Hematopoietic multipotent progenitor cell treated with erythropoietin and hydrocortisone succinate and interleukin-3 and kit ligand, for 8 days (in vitro differentiated cells): ENCODE measurements around the gene PIEZO2.
A peak's percentile ranks its signal among the peaks of the same experiment; 100 is the strongest.

ENCODE experiments used
- DNase-seq: peaks from one replicate; pipeline ENCODE4 v3.0.0-alpha.2; 2015

Gene PIEZO2

DNA sequence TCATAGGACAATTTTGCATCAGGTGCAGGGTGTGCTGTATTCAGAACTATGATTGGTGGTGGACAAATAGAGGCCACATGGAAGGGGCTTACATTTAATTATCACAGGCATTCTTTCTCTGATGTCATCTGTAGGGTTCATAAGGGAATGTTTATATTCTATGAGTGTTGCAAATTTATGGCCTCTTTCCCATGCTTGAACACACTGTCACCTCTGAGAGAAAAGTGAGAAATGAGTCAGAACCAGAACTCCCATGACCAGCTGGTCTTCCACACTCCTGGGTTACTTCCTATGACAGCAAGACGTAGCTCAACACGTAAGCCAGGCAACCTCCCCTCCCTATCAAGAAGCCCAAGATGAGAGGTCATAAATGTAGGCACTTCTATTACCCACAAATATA is 310.8 kb downstream of the PIEZO2 start:
- no peak for DNase-seq

DNA sequence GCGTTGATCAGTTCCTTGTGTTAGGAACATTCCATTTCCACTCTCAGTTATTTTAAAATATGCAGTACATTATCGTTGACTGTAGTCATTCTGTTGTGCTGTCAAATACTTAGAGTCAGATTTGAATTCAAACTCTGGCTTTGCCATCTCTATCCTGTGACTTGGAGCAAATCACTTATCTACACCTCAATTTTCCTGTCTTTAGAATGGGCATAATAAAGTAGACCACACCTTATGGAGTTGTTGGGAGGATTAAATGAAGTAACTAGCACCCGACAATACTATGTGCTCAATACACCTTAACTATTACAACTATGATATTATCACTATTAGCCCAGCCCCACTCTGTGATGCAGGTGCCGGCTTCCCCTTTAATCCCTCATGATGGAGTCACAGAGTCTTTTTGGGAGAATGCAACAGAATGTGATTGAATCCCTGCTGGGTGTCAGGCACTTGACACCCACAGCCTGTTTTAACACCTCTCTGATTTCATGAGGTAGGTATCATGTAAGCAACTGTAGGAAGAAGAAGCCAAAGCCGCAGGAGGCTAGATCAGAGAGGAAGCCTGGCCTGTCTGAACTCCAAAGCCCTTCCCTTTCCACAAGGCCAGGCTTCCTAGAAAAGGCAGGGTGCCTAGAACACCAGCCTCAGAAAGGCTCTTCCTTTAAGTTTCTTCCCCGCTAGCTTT is 315.1 kb downstream of the PIEZO2 start:
- no peak for DNase-seq

GRCh38 chr18:10833656-10834055 is 315.7 kb downstream of the PIEZO2 start:
- no peak for DNase-seq

DNA sequence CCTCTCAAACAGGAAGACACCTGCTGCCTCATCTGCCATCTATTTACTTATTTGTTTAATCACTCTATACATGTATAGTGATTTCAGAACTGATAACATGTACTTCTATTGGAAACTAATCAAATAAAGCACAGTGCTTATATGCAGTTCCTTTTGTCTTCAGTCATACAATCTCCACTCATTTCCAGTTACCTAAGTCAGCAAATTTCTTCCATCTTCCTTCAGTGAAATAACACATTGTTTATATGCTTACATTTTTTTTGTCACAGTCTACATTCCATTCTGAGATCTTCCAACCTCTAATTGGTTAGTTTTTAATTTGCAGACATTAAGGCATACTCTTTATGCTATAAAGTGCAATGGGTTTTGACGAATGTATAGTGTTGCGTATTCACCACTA is 323.0 kb downstream of the PIEZO2 start:
- DNase-seq = no peak

- peak; percentile 12 for DNase-seq
Observed at GRCh38 chr18:10822456-10822855, 326.9 kb downstream of the PIEZO2 start.

- no peak for DNase-seq
Observed at GRCh38 chr18:10820681-10821080, 328.7 kb downstream of the PIEZO2 start.

- no peak for DNase-seq
Observed at GRCh38 chr18:10814336-10814735, 335.0 kb downstream of the PIEZO2 start.

DNA sequence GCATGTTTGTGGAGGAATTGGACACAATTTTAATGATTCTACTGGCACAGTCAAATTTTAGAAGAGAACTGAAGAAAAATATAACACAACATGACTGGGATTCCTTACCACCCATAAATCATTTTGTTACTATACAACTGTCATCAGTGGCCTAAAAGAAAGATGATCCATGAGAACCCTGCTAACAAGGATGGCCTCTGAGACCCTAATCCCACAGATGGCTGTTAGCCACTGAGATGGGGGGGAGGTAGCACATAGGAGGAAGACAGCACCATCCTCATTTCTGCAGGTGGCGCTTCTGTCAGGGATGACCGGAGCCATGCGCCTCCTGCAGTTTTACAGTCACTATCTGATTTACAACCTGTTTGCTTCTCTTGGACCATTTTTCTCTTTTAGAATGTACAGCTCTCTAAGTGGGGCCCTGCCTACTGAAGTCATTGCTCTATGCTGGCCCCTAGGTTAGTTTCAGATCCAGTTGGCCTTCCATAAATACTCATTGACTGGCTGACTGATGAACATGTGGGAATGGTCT is 343.7 kb downstream of the PIEZO2 start:
- DNase-seq = no peak

GRCh38 chr18:10804126-10804525 is 345.2 kb downstream of the PIEZO2 start:
- DNase-seq = no peak

DNA sequence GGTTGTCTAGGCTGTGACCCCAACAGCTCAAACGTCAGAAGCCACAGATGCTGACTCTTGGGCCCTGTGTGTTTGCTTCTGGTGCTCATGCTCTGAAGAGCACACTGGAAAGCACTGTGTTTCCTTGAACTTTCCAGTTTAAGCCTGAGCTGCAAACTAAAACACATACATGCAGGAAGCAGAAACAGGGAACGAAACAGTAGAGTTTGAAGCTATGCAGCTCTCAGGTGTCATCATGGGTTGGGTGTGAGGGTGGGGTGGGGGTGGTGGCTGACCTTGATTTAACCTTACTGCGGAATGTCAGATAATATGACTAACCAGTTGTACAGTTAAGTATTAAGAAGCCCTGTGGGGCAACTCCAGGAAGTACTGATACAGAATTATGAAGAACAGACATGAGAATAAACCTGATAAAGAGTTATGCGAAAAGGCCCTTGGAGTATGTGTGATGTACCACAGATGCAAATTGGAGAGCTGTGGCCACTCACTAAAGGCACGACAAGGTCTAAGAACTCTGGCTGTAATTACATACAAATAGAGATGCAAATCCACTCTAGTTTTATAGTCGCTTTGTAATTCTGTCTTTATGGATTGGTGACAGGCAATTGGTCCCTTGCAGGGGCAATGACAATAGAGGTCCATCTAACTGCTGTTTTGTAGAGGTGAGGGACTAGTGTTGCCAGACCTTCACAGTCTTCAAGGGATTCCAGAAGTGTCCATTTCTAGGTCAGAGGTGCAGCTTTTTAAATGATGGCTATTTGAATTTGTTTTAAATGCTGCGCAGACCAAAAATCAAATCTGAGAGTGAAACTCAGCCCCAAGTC is 350.4 kb downstream of the PIEZO2 start:
- DNase-seq = no peak

GRCh38 chr18:10797896-10798295 is 351.5 kb downstream of the PIEZO2 start:
- DNase-seq = no peak

DNA sequence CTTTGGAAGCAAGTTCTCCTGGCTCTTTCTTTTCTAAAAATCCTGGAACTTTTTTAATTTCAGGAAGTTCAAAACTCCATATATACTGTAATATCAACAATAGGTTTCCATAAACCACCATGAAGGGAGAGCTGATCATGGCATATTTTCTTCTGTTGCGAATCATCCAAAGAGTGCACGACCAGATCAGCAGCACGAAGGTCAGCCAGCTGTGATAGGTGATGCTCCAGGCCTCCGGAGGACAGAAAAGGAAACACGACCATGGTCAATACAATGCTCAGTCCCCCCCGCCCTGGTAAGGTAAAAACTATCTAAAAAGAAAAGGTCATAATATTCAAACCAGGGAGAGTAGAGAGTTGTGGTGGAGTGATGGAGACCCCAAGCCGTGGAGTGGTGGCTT is 354.6 kb downstream of the PIEZO2 start:
- DNase-seq = no peak

DNA sequence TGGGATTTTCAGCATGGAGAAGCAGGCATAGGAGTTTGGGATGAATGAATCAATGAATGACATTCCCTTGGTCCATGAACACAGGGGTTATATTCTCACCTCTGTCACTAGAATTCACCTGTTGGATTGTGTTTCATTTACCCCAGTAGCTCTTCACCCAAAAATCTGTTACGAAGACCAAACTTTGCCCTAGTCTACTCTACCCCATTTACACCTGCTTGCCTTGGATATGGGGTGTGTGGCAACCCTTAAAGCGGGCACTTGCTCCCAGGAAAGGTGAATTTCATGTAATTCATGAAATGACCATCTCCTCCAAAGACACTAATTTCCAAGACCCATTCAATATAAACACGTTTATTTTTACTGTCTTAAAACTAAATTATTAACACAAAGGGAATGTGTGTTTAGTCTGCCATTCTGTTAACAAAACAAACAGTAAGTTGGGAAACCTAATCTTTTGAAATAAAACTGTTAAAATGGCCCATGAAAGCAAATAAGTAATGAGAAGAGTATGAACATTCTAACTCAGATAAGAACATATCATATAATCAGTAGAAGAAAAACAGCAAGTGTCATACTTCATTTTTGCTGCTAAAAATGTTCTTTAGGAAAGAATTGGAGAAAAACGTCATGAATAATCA is 355.5 kb downstream of the PIEZO2 start:
- no peak for DNase-seq

DNA sequence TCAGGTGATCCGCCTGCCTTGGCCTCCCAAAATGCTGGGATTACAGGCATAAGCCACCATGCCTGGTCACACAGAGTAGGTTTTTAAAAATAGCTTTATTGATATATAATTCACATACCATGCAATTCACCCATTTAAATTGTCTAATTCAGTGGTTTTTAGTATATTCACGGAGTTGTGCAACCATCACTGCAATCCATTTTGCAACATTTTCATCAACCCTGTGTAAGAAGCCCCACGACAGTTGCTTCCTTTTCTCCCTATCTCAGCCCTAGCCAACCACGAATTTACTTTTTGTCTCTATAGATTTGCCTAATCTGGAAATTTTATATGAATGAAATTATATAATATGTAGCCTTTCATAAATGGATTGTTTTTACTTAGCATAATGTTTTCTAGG is 357.2 kb downstream of the PIEZO2 start:
- DNase-seq = no peak

DNA sequence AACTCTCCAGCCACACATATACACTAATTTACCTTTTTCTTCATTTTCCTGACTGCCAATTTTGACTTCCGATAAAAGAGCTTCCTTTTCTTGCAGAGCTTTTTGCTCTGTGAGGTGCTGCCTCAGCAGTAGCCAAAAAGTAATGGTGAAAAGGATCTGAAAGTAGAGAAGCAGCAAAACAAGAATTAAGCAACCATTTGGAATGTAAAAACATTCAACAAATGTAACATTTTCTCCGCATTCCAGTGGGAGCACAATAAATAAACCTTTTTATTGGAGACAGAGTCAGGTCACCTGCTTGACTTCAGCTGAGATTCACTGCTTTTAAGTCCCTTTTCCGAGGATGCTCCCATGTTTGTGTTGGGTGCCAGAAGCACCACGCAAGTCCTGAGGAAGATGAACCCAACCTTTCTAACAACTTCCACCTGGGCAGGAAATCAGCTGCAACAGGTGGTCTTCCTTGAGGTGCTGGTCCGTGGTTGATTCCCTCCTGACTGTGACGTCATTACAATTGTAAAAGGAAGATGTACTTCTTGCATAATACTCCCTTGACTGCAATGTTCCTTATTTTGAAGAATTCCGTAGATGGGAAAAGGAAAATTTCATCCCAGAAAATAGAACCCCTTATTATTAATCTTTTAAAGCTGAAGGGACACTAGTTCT is 358.1 kb downstream of the PIEZO2 start:
- DNase-seq = no peak

GRCh38 chr18:10789180-10789579 is 360.2 kb downstream of the PIEZO2 start:
- no peak for DNase-seq

- peak; percentile 92 for DNase-seq
Observed at GRCh38 chr18:10787293-10787901, 362.0 kb downstream of the PIEZO2 start.

- DNase-seq = no peak
Observed at GRCh38 chr18:10785798-10786197, 363.6 kb downstream of the PIEZO2 start.

GRCh38 chr18:10784596-10785202 is 364.7 kb downstream of the PIEZO2 start:
- no peak for DNase-seq

- no peak for DNase-seq
Observed at GRCh38 chr18:10783941-10784340, 365.4 kb downstream of the PIEZO2 start.

DNA sequence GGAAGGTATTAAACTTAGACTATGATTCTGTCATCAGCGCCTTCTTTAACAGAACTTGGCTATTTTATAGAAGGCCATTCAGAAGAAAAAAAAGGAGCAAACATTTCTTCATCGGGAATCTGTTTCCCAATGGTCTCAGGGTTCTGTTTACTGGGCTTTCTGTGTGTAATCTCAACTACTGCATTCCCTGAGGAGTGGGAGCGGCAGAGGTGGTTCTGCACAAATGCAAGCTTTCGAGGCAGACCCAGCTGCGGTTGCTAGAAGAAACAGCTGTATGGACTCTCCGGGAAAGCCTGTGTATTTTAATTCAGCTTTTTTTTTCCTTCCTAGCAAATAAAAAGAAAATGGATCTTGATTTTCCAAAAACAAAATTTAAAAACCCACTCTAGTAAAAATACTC is 372.9 kb downstream of the PIEZO2 start:
- DNase-seq = no peak

DNA sequence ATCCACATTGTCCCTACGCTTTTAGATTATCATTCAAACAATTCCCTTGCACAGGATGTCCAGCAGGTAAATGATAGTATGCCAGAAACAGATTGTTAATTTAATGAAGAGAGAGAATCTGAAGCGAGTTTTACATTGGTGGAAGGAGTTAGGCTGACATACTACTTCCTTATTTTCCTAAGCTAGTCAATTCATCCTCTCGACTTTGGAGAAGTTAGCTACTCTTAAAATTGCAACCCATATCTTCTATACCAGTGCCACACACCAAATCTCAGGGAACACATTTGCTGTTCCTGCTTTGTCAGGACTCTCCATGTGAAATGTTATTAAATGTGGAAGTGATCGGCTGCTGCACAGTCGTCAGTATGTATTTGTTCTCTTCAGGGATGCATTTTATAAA is 374.3 kb downstream of the PIEZO2 start:
- DNase-seq = no peak
